Stimulated activated CD4-positive, alpha-beta T cell treated with anti-CD3 and anti-CD28 coated beads, Interleukin-12 subunit alpha, Interleukin-12 subunit beta, amount 100 ng/mL, for 4 hours (primary cell): Measurements from ENCODE around the gene JDP2.
"Not testable (repeated sequence)": the region's sequence is repeated elsewhere in the genome, so short reads cannot be mapped to it uniquely, and the experiment has no call there.

Source experiments
- DNase-seq: peaks from one replicate; pipeline ENCODE4 v3.0.0-alpha.2; 2020

Gene JDP2

DNA sequence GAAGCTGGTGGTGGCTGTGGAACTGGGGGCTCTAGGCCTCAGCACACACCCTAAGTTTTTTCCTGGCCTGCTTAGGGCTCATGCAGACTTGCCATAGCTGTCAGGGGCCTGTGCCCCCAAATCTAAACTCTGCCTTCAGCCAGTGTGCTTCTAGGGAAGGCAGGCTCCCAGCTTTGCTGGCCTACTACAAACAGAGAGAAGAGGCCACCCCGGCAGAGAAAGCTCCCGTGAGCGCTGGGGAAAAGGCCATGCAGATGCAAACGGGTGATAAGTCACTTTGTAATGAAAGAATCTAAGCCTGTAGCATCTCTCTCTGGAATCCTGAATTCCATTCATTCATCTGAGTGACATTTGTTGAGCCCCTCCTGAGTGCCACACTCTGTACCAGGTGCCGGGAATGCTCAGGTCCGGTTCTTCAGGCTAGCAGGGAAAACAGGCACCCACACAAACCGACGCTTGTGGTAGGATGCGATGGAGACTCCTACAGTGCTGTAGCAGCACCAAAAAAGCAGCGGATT is 29.9 kb downstream of the JDP2 start:
- no peak for DNase-seq

DNA sequence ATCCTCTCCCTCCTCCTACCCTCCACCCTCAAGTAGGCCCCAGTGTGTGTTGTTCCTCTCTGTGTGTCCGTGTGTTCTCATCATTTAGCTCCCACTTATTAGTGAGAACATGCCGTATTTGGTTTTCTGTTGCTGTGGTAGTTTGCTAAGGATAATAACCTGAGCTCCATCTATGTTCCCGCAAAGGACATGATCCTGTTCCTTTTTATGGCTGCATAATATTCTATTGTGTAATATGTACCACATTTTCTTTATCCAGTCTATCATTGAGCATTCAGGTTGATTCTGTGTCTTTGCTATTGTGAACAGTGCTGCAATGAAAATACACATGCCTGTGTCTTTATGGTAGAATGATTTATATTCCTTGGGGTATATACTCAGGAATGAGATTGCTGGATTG is 30.5 kb downstream of the JDP2 start:
- no peak for DNase-seq

DNA sequence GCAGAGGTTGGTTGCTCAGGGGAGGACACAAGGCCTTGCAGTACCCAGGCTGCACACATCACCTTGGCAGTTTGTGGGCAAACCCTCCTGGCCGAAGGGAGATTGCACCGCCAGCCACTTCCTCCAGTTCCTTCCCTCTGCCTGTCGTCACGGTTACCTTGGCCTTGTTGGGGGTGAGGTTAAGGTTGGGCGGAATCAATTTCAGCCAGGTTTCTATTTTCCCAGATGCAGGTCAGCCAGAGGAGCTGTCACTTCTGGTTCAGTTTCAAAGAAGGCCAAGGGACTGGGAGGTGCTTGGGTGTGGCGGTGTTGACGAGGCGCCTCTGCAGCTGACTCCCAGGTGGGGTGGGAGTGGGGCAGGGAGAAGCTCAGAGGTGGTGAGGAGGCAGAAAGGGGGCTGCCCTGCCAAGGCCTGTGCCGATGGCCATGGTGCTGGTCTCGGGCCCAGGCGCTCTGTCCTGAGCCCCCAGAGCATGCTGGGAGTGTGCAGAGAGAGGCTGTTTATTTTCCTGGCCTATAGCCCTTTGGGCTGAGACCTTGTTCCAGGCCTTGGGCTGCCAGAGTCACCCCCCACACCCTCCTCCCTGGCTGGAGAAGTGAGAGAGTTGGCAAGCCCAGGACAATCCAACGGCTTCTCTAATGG is 31.4 kb downstream of the JDP2 start:
- no peak for DNase-seq

DNA sequence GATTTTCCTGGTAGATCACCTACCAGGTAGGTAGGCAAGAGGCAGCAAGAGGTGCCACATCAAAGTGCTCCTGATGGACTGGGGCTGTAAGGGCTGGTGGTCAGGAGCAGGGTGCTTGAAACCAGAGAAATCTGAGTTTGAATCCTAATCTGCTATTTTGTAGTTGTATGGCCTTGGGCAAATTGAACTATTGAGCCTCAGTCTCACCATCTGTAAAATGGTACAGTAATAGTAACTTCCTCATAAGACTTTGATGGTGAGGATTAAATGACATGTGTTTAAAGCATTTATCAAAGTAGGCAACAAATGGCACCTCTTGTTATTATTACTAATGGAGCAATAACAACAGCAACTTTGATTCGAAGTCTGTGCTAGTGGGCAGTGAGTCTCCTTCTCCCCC is 32.0 kb downstream of the JDP2 start:
- no peak for DNase-seq

DNA sequence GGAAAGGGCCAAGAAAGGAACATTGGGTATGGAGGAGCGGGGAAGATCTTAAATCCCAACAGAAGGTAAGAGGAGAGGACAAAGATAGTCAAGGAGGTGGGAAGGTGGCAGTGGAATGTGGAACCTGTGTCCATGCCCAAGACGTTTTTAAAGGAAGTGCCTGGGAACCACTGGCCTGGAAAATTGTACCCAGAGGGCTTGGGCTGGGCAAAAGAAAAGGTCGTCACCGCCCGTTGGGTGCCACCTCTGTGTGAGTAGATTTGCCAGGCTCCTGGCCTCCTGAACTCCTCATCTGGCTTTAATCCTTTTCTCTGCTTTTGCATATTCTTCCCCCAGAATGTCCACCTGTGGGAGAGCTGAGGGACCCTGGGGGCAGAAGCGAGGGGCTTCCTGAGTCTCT is 32.6 kb downstream of the JDP2 start:
- DNase-seq, result no peak

DNA sequence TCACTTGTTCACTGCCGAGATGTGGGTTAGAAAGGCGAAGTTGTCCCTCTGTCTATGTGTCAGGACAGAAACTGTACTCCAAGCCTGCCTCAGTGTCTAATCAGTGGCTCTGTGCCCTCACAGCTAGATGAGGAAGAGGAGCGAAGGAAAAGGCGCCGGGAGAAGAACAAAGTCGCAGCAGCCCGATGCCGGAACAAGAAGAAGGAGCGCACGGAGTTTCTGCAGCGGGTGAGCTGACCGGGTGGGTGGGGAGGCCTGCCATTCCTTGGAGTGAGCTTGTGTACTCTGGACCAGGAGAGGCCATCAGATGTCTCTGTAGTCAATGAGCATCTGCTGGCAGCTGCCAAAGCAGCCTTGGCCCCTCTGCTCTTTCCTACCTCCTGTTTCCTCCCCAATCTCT is 33.5 kb downstream of the JDP2 start:
- no peak for DNase-seq

DNA sequence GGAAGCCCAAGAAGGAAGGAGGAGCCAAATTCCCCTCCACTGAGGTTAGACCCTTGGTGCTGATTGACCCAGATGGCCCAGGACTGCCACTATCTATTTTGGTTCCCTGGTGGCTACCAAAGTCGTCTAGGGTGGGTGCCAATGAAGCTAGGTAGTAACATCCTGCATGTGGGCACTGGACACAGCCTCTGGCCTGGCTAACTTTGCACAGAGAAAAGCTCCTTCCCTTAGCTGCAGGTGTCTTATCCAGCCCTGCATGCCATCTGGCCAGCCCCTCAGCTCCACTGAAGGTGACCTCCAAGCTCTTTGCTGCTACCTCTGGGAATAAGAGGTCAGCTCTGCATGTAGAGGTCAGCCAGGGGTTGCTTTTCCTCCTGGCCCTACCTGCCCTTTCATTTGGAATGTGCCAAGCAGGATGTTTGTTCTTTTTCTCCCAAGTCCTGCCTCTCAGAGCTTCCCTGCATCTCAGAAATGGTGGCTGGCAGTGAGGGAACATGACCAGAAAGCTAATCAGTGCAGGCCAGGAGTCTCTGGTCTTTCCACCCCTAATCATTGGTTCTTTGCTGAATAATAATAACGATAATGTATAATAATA is 34.0 kb downstream of the JDP2 start:
- DNase-seq, result no peak

DNA sequence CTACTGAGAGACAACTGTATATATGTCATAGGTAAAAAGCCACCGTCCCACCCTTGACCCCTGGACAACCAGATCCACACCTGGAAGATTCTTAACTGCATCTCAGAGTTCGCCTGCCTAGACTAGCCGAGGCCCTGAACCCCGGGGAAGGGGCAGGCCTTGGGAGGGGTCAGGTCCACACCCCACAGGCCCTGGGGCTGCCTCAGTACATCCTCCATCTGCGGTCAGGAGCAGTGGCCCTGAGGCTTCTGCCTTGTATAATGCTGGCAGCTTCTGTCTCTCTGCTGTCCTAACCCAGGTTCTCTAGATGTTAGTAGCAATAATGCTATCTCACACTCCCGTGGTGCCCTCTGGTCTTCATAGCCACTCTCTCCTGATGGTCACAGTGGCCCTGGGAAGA is 36.8 kb downstream of the JDP2 start:
- DNase-seq, result no peak

DNA sequence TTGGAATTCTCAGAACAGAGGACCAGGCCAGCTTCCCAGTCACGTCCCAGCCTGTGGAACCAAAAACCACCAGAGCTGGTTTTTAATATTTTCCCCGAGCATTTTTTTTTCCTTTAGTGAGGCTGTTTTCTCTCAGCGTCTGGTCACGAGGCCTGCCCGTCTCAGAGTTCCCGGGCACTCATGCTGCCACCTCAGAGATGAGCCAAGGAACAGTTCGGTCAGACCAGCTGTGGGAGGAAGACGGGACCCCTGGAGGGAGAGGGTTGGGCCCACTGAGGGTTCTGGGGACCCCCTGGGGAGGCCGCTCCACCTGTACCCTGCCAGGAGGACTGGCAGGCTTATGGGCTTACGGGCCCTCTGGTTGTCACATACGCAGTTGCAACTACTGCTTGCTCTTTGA is 39.9 kb downstream of the JDP2 start:
- DNase-seq, result no peak

DNA sequence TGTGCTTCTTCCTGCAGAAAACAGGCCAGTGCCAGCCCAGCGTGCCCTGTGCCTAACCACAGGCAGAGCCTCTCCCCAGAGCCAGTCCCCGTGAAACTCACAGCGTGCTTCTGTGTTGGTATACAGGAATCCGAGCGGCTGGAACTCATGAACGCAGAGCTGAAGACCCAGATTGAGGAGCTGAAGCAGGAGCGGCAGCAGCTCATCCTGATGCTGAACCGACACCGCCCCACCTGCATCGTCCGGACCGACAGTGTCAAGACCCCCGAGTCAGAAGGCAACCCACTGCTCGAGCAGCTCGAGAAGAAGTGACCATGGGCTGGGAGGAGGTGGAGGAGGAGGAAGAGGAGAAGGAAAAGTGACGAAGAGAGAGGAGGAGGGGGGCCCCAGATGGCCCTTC is 41.3 kb downstream of the JDP2 start:
- DNase-seq, result no peak

DNA sequence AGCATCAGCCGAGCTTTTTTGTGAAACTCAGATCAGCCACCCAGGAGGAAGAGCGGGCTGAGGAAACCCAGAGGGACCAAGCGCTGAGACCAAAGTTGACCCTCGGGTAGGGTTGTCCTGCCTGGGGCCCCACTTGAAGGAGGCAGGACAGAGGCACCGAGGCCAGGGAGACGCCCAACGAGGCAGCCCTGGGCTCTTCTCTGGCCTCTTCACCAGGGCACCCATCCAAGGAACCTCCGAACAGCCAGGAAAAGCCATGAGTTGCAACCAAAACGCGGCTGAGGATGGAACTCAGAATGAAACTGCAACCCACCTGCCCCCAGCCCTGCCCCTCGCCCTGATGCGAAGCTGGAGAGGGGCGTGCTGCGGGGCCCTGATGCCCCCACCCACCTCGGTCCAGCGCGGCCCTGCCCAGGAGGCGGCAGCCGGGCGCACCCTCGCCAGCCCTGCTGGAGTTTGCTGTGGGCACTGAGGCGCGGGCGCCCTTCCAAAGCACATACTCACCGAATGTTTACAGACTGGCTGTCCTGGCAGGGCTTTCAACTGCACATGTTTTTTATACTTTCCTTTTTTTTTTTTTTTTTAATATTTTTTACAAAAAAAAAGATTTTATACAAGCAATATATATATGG is 41.9 kb downstream of the JDP2 start:
- DNase-seq, result no peak

DNA sequence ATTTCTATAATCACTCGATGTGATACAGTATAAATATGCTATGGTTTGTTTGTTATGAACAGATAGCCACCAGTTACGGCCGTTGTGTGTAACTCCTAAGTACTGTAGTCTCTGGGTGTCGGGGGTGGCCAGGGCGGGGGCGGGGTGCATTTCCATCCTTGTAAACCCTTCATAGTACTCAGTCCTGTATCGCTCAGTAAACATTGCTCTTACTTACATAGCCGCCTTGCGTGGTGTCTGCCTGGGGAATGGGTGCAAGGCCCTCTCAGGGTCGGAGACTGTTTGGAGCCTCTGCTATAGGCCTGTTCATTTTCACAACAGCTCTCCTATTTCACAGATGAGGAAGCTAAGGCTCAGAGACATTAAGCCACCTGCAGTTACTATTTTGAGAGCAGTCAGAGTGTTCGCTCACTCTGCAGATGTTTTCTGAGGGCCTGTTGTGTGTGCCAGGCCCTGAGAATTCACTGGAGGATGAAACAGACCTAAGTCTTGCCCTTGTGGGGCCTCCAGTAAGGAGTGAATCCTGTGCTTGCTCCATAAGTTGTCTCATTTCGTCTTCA is 42.5 kb downstream of the JDP2 start:
- DNase-seq, result no peak

DNA sequence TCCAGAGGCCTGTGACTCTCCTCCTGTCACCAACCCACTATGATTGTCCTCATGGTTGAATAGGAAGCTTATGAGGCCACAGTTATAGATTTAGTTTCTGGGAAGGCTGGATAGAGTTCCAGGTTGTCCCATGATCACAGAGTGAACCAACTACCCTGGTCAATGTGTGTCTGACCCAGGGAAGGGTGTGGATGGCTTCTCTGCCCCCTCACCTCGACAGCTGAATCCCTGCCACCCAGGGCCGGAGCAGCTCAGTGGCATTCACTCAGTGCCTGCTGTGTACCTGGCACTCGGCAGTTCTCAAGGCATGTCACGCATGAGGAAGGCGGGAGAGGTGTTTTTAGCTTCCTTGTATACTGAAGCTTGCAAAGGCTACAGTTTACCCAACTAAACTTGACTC is 43.2 kb downstream of the JDP2 start:
- DNase-seq, result no peak

DNA sequence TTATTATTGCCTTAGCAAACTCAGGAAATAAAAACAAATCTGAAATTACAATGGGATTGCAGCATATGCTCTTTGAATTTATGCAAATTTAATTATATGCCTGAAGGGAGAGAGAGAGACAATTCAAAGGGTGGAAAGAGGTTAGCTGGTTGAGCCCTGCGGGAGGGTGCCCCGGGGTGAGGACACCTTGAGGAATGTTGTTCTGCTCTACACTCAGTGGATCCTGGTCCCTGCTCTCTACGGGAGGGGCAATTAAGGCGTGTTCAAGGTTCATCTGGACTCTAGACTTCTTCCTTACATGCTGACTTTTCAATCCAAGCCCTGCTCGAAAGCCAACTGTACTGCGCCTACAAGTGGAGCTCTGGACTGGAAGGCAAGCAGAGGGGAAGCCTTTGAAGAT is 46.3 kb downstream of the JDP2 start:
- DNase-seq, result not testable (repeated sequence)

DNA sequence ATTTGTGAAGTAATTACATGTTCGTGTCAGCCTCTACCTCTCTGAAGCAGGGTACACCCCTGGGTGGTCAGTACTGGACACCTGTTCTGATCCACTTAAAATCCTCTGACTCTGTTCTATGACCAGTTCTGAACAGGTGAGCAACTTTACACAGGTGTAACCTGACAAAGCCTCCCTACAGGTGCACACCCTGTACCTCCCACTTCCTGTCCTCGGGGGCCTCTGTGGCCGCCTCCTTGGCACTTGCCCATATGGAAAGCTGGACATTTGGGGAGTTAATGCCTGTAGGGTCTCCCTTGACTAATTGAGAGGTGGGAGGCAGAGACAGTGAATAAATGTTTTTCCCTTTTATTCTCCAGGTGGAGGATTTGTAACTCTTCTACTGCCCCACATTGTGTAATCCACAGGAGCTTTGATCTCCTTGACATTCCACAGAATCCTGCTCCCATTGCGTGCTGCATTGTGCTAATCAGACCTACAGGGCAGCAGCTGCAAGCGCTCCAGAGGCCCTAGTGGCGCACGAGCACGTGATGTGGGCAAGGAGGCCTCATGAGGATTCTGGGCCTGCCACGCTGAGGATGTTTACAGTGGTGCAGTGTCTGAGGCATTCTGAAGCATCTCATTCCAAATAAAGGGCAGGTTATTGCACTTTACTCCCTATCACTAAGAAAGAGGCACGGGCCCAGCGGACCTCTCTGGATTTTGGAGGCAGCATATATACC is 48.6 kb downstream of the JDP2 start:
- no peak for DNase-seq

DNA sequence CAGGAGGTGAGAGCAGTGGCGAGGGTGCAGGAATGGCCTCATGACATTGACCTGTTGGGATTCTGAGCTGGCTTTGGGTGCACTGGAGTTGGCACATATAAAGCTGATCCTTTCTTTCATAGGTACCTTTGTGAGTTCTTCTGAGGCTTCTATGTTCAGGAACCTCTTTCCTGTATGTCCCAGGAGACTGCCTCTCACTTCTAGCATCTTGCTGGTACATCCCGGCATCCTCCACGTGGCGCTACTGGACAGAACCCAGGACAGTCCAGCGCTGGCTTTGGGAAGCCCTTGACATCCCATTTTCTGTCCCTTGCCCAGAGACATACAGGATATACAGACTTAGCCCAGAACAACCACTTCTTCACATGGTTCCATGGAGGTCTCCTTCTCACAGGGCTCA is 50.1 kb downstream of the JDP2 start:
- DNase-seq, result no peak

DNA sequence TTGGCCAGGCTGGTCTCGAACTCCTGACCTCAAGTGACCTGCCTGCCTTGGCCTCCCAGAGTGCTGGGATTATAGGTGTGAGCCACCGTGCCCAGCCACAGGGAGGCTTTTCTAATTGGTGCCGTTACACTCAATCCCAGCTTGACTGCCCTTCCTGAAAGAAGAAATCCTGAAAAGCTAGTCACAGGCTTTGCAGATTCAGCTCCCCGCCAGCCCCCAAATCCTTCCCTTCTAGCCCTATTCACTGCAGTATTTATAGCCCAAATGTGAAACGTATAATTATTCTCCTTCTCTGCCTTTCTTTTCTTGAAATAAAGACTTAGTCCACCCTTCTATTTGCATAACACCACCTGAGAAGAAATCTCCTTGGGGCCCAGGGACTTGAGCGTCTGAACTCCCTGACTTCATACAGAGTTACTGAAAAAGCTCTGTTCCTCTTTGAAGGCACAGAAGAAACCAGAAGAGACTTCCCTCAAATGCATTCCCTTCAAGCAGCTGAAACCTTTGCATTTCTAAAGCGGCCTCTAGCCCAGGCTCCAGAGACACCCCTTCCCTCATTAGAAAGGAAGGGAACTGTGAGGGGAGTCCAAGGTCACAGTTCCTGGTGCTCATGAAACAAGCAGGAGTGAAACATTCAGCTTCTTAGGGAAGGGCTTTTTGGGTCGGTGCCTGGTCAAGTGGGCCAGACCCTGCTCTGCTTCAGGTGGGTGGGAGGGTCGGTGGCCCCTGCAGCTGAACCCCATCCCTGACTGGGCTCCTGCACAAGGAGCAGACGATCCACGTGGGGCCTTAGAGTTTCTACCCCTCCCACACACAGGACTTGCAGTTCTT is 52.2 kb downstream of the JDP2 start:
- DNase-seq, result no peak

DNA sequence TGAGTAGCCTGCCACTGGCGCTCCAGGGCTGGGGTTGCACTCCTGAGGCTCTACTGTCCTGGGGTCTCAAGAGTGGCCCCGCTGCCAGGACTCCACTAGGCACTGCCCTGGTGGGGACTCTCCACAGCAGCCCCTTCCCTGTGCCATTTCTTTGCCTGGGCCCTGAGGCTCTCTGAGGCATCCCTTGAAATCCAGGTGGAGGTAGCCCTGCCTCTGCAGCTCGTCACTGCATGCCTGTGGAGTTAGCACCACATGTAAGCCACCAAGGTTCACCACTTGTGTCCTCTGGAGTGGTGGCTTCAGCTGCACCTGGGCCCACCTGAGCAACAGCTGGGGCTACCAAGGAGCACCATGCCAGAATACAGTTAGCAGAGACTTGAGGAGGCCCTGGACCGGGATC is 54.5 kb downstream of the JDP2 start:
- DNase-seq, result no peak

DNA sequence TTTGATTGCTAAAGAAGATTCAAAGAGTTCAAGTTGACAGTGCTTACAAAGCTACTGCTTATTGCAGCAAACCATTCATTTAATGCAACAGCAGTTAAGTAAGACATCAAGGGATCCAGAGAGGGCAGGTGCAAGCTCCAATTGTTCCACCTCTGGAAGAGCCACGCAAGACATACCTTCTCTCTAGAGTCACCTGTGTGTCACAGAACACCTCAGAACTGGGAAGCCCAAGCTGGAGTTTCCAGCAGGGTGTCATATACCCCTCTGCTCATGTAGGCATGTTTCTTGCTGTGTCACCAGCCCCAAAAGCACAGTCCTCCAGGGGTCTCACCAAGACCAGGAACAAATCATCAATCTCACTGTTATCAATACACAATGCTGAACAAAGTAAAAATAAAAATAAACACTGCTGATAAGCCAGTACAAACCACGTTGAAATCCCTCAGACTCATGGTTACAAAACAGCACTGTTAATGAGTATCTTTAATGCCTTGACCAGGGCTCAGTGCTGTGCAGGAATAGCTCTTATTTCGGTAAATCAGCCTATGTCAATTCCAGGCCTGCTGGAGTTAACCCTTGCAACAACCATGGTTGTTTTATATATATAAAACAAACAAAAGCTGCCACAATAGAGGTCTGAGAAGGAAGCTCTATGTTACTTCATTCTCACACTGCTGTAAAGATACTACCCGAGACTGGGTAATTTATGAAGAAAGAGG is 57.0 kb downstream of the JDP2 start:
- DNase-seq, result no peak

DNA sequence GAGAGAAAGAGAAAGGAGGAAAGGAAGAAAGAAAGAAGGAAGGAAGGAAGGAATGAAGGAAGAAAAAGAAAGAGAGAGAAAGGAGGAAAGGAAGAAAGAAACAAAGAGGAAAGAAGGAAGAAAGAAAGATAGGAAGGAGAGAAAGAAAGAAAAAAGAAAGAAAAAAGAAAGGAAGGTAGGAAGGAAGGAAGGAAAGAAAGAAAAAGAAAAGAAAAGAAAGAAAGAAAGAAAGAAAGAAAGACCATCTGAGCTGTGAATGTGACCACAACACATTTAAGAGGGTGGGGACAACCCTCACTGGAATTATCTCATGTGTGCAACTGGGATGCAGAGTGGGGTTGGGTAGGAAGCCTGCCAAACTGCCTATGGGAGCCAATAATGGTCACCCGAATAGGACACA is 58.5 kb downstream of the JDP2 start:
- no peak for DNase-seq

DNA sequence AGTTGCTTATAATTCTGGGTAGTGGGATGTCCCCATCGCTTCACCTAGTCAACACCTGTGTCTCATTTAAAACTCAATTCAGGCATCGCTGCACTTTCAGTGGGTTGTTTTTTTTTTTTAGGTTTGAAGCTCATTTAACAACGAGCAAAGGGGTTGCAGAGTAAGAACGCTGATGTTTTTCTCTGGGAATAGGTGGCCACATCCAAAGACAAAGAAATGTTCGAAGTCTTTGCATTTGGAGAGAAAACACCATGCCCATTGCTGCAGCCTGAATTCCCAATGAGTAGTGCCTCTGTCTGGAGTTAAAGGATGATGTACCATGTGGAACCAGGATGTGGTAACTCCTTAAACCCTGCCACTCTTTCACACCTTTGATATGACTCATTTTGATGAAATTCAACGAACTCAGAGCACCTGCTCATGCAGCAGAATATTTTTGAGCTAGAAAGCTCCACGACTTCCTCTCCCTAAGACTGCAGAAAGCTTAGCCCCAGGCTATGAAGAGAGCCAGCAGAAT is 59.4 kb downstream of the JDP2 start:
- DNase-seq, result no peak

DNA sequence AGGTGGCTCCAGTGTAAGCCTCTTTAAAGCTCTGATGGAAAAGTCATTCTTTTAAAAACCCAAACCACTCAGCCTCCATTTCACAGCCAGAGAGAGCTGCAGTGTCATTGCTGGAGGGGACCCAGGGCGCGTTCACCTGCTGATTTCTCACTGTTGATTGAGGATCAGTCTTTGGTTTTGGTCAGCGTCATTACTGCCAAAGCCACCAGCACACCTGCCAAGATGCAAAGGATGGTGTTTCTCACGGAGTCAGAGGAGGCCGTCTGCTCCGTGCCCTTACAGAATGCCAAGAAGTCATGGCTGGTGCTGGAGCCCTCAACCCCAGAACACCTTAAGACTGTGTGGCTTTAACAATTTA is 61.6 kb downstream of the JDP2 start:
- no peak for DNase-seq
